AG04449 (cell line): ENCODE results near the gene MINDY3.
"Not testable (repeated sequence)": the region's sequence is repeated elsewhere in the genome, so short reads cannot be mapped to it uniquely, and the experiment has no call there.

Experiments used
- CTCF ChIA-PET: fragments of 350-600 bp; formaldehyde crosslinking; extraction: SDS; loops from one replicate; lab custom pipeline; 2021; ENCODE audit warnings: antibody characterized with exemption; lab: Yijun Ruan, JAX
- POLR2A ChIA-PET: fragments of 400-600, 350-600 bp; formaldehyde crosslinking; extraction: SDS; loops from one replicate; lab custom pipeline; 2020; ENCODE audit warnings: antibody characterized with exemption, inconsistent platforms; lab: Yijun Ruan, JAX
- DNase-seq: peaks from one replicate; pipeline ENCODE4 v3.0.0-alpha.2; 2010; ENCODE audit warnings: low read depth, low spot score
- H3K4me3 ChIP-seq: 2 replicates; pipeline ENCODE4 v1.5.1; 2011; ENCODE audit warnings: low read depth, mild to moderate bottlenecking, control low read depth, low read length
- TF ChIP-seq, protein P1 (sequence below): IDR thresholded peaks from one replicate; pipeline ENCODE4 v1.5.1; 2011; ENCODE audit warnings: mild to moderate bottlenecking, moderate library complexity, low read length, control low read depth, inconsistent platforms; ENCODE audit not compliant: insufficient read depth; ENCODE audit errors: missing control alignments

Gene MINDY3

DNA sequence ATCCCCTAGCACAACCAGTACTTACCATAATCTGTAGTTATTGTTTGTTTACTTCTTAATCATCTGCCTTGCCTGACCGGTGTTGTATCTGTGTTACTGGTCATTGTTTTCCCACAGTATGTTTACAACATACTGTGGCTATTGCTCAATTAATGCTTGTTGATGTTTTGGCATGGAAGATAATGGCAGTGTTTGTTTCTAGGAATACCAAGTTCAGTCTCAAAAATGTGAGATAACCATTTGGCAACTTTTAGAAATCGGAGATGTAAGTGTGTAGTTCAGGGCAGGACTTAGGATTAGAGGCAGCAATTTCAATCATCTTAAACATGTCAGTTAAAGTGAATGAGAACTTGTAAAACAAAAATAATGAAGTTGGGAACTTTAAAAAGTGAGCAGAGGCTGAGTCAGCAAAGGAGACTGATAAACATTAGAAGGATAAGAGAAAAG is 8.2 kb downstream of the MINDY3 start:
- ChIA-PET CTCF (no interaction called here), POLR2A (no interaction called here)
- no peak for DNase-seq
- no peak overlapping the region for H3K4me3 ChIP-seq
- TF ChIP-seq, protein P1, sequence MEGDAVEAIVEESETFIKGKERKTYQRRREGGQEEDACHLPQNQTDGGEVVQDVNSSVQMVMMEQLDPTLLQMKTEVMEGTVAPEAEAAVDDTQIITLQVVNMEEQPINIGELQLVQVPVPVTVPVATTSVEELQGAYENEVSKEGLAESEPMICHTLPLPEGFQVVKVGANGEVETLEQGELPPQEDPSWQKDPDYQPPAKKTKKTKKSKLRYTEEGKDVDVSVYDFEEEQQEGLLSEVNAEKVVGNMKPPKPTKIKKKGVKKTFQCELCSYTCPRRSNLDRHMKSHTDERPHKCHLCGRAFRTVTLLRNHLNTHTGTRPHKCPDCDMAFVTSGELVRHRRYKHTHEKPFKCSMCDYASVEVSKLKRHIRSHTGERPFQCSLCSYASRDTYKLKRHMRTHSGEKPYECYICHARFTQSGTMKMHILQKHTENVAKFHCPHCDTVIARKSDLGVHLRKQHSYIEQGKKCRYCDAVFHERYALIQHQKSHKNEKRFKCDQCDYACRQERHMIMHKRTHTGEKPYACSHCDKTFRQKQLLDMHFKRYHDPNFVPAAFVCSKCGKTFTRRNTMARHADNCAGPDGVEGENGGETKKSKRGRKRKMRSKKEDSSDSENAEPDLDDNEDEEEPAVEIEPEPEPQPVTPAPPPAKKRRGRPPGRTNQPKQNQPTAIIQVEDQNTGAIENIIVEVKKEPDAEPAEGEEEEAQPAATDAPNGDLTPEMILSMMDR = no peak

DNA sequence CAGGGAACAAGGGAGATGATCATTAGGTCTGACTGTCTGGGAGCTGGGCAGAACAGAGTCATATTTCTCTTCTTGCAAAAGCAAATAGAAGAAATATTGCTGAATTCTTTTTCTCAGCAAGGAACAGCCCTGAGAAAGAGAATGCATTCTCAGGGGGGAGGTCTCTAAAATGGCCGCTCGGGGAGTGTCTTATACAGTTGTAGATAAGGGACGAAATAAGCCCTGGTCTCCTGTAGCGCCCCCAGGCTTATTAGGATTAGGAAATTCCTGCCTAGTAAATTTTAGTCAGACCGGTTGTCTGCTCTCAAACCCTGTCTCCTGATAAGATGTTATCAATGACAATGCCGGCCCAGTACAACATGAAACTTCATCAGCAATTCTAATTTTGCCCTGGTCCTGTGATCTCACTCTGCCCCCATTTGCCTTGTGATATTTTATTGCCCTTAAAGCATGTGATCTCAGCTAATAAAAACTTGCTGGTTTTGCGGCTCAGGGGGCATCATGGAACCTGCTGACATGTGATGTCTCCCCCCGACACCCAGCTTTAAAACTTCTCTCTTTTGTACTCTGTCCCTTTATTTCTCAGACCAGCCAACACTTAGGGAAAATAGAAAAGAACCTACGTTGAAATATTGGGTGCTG is 9.8 kb downstream of the MINDY3 start:
- POLR2A ChIA-PET, H3K4me3 ChIP-seq, DNase-seq, CTCF ChIA-PET: not testable (repeated sequence)

DNA sequence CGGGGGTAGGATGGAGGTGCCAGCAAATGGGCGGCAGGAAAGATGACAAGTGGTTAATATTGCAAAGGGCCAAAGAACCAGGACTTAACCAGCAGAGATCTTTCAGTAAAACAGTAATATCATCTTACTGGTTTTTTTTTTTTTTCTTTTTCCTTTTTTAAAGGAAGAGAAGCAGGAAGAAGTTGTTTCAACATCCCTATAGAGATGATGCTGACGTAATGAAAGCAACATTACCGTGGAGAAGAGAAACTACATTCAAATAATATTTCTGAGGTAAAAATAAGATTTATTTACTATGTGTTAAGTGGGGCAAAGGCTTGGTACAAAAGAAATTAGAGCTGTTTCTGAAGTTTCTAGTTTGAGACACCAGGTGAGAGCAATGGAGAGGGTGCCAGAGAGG is 11.0 kb downstream of the MINDY3 start:
- no peak overlapping the region for H3K4me3 ChIP-seq
- ChIA-PET CTCF (interaction anchor here (0.9 kb wide), 1 partner anchor 9 kb away, joined by 3 read pairs; no protein-coding TSS in a partner anchor), POLR2A (no interaction called here)
- no peak for DNase-seq
- TF ChIP-seq, protein P1 = no peak

DNA sequence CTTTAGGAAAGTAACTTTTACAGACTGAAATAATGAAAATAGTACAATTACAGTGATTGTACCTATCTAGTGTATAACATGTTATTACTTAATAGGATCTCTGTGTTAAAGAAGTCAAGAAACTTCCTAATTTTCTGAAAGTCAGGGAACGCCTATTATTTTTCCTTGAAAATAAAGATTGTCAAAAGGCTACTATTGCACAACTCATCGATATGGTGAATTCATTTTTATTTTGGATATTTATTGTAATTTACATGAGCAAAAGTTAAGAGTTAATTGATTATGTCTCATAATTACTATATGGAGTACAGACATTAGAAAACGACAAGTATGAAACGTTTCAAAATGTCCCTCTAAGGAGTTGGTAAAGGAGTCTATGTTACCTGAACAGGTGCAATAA is 12.8 kb downstream of the MINDY3 start:
- TF ChIP-seq, protein P1 = no peak
- CTCF ChIA-PET = interaction anchor here (1.2 kb wide), 1 partner anchor 21 kb away, joined by 3 read pairs; no protein-coding TSS in a partner anchor

DNA sequence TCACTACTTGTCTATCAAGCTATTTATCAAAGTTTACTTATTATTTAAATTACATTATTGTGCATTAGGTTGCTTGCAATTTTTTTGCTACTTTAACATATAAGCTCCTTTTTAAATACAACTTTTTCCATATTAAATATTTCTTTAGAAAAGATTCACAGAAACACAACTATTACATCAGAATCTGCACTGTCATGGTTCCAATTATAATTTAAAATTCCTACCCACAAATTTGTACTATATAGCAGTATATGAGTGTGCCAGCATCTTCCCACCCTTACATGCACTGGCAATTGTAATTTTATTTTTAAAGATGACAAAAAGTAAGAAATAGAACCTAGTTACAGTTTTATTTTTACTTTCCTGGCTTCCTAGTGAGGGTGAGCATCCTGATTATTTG is 15.8 kb downstream of the MINDY3 start:
- POLR2A ChIA-PET = no interaction called here
- H3K4me3 ChIP-seq = no peak overlapping the region
- CTCF ChIA-PET = interaction anchor here (1.2 to 1.6 kb wide), 2 partner anchors 12 to 17 kb away, joined by 3 to 4 read pairs; no protein-coding TSS in a partner anchor
- DNase-seq = no peak
- TF ChIP-seq, protein P1 = no peak

More for the DNA sequence above, 12.8 kb downstream of the MINDY3 start:
- H3K4me3 ChIP-seq = no peak overlapping the region
- POLR2A ChIA-PET = no interaction called here
- no peak for DNase-seq

DNA sequence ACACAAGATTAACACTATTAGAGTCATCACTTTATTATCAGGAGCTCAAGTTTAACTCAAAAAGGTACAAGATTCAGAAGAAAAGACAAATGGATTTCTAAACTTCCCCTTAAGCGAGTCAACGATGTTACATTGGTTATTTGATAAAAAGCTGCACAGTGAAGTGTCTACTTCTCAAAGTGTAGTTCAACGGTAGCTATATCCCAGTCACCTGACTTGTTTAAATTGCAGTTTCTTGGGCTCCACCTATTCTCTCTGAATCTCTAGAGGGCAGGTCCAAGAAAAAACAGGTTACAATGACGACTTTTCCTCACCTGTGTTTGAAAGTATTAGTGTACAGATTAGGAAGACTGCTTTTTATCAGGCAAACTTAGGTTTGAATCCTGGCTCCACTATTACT is 16.6 kb downstream of the MINDY3 start:
- POLR2A ChIA-PET = no interaction called here
- no peak for DNase-seq
- TF ChIP-seq, protein P1 = no peak
- H3K4me3 ChIP-seq = no peak overlapping the region
- CTCF ChIA-PET = interaction anchor here (0.7 to 1.6 kb wide), 4 partner anchors 12 to 410 kb away, joined by 3 to 4 read pairs (median 3); no protein-coding TSS in a partner anchor
